ENCODE data around the gene TMEM50B. TPM values are rescaled to one million over a fixed set of nuclear protein-coding genes. Genes with fewer than 3 reads are reported as not detected.
"Not testable (repeated sequence)": the region's sequence is repeated elsewhere in the genome, so short reads cannot be mapped to it uniquely, and the experiment has no call there.

Gene TMEM50B
- 24.5 and 32.0 TPM in 2 replicates for total RNA-seq

DNA sequence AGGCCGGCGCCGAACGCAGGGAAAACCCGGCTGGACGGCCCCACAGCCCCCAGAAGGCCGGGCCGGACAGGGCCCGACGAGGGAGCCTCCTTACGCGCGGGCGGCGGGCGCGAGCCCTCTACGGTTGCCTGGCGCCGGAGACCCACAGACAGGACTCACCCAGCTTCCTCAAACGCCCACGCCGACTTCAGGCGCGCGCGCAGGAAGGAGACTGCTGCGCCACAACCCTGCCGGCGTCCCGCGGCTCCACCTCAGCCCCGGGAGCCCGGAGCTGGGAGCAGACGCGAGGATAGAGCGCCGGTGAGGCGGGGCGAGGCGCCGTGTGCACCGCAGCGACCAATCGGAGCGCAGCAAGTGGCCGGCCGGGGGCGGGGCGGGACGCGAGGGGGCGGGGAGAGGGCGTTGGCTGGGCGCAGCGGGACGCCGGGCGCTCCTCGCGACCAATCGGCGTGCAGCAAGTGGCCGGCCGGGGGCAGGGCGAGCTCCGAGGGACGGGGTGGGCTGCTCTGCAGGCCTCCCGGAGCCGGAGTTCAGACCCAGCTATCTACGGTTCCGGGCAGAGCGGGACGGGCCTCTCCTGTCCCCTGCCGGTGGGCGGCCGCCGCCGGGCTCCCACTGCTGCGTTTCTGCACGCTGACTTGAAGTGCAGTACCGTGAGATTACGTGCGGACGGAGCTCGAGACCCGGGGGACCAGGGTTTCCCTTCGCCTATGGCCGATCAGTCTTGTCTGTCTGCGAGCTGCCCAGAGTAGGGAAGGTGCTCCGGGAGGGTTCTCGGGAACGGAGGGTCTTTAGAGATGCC is at the start of gene TMEM50B:
TMEM50B (minus strand) TSS at position 296 of the 802 bp plus-strand sequence. CDS start 11,089 bp downstream, outside the sequence.
- DNase-seq, result peak; percentile 97

DNA sequence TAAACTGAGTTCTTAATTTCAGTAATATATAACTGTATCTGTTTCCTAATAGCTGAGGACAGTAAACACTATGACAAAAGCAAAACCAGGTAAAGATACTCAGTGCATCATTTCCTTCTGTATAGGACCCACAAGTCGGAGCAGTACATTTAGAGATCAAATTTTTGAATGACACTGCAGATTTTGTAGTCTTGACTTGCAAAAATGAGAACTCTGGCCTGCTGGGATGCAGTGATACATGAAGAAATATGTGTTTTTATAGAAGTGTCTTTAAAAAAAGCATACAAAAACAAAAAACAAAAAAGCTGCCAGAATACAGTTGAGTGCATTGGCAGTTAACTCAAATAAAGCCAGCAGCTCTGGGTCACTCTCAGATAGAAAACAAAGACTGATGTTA is 43.2 kb upstream of the TMEM50B start:
- no peak for DNase-seq

GRCh38 chr21:33522297-33522952 is 42.7 kb upstream of the TMEM50B start:
- no peak for DNase-seq

DNA sequence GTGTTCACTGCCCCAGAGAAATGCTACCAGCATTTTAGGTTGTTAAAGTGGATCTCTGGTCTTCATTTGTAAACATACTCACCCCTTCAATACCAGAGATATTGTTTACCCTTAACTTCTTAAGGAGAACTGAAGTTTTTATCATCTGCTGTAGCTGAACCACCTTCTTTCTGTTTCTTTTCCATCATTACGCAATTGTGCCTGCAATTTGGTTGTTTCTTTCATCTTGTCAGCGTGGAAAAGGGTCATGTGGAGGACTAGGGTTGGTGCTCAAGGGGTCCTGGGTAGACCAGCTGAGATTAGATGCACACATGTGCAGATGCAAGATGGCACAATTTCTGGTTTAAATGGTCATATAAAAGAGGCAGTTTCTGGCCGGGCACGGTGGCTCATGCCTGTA is 39.1 kb upstream of the TMEM50B start:
- DNase-seq, result no peak

DNA sequence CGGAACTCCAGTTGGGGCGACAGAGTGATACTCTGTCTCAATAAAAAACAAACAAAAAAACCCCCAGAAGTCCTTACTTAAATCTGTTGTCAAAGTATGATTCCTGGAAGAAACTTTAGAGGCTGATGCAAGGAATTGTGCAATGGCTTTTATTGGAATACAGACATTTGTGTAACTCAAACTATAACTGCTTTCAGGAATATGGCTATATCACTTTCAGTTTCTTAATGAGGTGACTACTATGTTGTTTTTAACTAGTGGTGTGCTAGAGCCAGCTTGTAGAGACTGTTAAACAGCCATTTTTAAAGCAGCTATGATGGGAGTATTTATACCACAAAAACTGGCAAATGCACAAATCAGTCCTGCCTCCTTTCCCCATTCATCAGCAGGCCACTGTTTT is 34.5 kb upstream of the TMEM50B start:
- DNase-seq, result no peak

GRCh38 chr21:33512481-33512880 is 32.7 kb upstream of the TMEM50B start:
- DNase-seq, result no peak

DNA sequence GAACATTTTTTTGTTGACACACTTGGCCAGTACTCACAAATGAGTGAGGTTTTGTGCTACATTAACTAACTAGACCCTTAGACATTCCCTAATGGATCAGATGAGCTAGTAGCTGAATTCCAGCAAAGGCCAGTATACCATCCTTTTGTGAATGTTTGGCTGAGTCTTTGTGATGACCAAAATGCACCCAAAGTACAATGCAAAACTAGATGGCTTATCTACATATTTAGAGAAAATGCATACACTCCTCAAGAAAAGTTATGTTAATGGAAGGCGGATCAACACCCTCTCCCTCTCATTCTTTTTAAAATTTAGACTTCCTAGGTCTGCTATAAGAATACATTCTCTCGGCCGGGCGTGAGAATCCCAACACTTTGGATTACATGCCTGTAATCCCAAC is 31.9 kb upstream of the TMEM50B start:
- DNase-seq, result no peak

DNA sequence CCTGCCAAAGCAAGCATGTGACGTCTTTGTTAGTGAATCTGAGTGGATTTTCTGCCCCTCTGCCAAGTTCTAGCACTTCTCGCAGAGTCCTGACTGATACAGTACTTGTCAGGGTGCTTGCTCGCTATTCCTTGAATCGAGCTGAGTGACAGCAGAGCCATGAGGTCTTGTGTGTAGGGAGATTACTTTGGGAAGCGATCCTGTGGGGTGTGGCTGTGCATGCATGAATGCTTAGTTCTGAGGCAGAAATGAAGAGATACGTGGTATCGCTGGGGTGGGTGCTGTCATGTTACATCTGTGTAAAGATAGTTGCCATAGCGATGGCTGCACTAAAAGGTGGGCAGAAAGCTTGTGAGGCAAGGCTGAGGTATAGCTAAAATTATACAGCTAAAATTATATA is 31.1 kb upstream of the TMEM50B start:
- no peak for DNase-seq

DNA sequence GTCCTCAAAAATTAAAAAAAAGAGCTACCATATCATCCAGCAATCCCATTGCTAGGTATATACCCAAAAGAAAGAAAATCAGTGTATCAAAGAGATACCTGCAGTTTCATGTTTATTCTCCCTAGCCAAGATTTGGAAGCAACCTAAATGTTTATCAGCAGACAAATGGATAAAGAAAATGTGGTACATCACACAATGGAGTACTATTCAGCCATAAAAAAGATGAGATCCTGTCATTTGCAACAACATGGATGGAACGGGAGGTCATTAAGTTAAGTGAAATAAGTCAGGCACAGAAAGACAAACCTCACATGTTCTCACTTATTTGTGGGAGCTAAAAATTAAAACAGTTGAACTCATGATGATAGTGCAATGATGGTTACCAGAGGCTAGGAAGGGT is 27.2 kb upstream of the TMEM50B start:
- DNase-seq, result not testable (repeated sequence)

DNA sequence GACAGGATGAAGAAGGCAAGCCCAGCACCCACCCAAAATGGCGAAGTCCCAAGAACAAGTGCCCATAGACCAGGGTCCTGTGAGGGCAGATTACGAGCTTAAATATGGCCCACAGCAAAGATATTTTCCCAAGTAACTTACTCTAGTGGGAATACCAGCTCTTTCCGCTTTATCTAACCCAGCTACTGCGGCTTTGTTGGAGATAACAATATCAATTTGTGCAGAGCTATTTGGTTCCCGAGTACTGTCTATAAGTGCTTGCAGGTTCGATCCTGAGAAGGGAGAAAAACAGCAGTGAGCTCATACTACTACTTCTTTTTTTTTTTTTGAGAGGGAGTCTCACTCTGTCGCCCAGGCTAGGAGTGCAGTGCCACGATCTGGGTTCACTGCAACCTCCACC is 26.1 kb upstream of the TMEM50B start:
- no peak for DNase-seq

DNA sequence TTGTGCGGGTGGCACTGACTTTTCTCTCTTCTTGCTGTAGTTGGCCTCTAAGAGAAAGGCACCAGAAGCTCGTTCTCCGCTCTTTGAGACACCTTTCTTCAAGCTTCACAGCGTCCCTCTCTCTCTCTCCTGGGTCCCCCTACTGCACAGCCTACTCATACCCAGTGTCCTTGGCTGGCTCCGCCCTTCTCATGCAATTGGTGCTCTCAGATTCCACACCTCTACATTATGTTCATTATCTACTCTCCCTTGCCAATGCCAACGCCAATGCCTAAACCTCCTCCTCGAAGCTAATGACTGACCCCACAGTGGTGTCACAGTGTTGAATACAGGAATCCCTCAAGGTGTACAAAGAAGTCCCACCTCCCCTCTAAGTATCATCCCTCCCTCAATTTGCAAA is 16.6 kb upstream of the TMEM50B start:
- no peak for DNase-seq

DNA sequence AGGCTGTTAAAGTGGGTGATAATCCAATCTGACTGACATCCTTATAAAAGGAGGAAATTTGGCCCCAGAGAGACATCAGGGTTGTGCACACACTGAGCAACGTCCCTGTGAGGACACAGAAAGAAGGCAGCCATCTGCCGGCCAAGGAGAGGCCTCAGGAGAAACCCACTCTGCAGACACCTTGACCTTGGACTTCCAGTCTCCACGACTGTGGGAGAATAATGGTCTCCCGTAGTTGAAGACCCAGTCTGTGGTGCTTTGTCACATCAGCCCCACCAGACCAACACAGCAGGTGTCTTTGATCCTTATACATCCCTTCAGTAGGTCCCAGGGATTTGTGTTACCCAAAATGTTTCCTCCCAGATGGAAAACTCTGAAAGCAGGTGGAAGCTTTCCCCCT is 16.0 kb upstream of the TMEM50B start:
- DNase-seq, result no peak

- DNase-seq, result no peak
These were observed 14.0 kb upstream of the TMEM50B start for GRCh38 chr21:33493756-33494155.

GRCh38 chr21:33492571-33492970 is 12.8 kb upstream of the TMEM50B start:
- no peak for DNase-seq

- peak; percentile 96 for DNase-seq
These were observed 11.8 kb upstream of the TMEM50B start, which contains the start of gene DNAJC28 for GRCh38 chr21:33491373-33492102. Gene DNAJC28, minus strand, starts transcription at chr21:33491716. Its CDS starts 2,323 bp downstream, at chr21:33489393.

DNA sequence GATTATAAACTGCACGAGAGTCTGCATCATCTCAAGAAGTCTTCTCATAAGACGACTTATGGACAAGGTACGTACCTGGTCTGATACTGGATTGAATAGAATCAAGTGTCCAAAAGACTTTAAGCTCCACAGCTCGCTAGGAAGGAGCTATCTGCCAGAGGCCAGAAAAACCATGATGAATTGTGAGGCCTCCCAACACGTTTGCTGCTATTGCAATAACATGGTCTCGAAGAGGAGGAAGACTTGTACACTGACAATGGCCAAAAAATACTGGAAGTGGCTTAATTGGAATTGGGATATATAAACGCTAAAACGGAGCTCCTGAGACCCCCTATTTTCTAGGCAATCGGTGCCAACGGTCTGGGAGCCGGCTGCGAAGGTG is 11.2 kb upstream of the TMEM50B start:
- DNase-seq, result peak; percentile 25

GRCh38 chr21:33488936-33489335 is 9.2 kb upstream of the TMEM50B start:
- no peak for DNase-seq

- DNase-seq, result no peak
These were observed 8.2 kb upstream of the TMEM50B start for GRCh38 chr21:33487996-33488395.

- DNase-seq, result no peak
These were observed 1.7 kb upstream of the TMEM50B start for GRCh38 chr21:33481314-33481943.

- DNase-seq, result no peak
These were observed 818 bp upstream of the TMEM50B start for GRCh38 chr21:33480481-33481103.

DNA sequence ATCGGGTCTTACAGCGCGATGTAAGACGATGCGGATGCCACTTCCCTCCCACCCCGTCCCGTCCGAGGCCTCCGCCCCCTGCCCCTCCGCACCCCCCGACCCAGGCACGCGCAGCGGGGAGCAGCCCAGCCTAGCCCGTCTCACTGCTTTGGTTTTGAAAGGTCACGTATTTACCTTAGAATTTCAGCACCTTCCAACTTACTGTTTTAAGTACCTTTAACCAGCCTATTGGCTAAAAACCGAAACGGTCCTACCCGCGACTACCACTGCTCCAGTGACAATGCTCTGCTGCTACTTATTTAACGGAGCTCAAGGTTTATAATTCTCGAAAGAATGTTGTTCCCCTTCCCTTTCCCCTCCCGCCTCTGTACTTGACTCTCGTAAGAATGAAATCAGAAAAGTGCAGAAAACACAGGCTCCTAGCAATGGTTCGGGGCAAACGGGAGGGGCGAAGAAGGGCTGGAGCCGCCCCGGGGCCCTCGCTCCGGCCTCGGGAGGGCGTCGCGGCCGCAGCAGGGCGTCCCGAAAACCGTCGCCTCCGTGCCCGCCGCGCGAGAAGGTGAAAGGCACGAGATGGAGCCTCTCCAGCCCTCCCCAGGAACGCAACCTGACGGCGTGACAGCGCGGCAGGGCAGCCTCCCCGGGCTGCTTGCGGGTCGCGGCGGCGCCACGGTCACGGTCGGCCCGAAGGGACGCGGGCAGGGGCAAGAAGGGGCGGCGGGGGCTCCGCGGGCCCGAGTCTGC is 667 bp downstream of the TMEM50B start:
- peak; percentile 50 for DNase-seq

GRCh38 chr21:33478182-33478581 is 1.6 kb downstream of the TMEM50B start:
- DNase-seq, result no peak
